ENCODE results near the gene PGAM4.

PGAM4 gene

GRCh38 chrX:77953302-77953701 lies 16.1 kb downstream of the PGAM4 start:
- no peak overlapping the region for H3K9ac ChIP-seq (ENCODE audit: low read length)
- H3K27me3 ChIP-seq (ENCODE audit: control insufficient read depth in 1 of 2, insufficient read depth in 1 of 2, low read length in 2 of 2), result no peaks in the 10 kb centered on the region
- H2BK12ac ChIP-seq (ENCODE audit: low read length in 2 of 2), result no peak overlapping the region
- DNase-seq, result no peak
- no peak overlapping the region for H2AFZ ChIP-seq (ENCODE audit: low read depth, low read length)
- H2BK5ac ChIP-seq (ENCODE audit: low read depth, low read length, poor library complexity, severe bottlenecking), result no peak overlapping the region
- no peak overlapping the region for H3K4me3 ChIP-seq (ENCODE audit: insufficient read depth in 1 of 2, low read depth in 1 of 2, low read length in 2 of 2)
- H3K36me3 ChIP-seq (ENCODE audit: control insufficient read depth in 1 of 2, insufficient read depth in 2 of 2, low read depth in 1 of 2, low read length in 2 of 2), result no peaks in the 10 kb centered on the region
- H3K23ac ChIP-seq (ENCODE audit: low read length in 2 of 2), result no peak overlapping the region
- H2BK120ac ChIP-seq (ENCODE audit: low read depth, low read length), result no peak overlapping the region
- no peak overlapping the region for H3K4ac ChIP-seq (ENCODE audit: low read depth in 1 of 2, low read length in 2 of 2)
- no CpG with 5 or more reads among the region's 1 CpG for WGBS
- no peak overlapping the region for H3K18ac ChIP-seq (ENCODE audit: low read depth in 1 of 2, low read length in 2 of 2)
- H2BK15ac ChIP-seq (ENCODE audit: low read depth, poor library complexity, severe bottlenecking), result no peak overlapping the region
- no peak overlapping the region for H3K14ac ChIP-seq (ENCODE audit: low read length in 2 of 2)
- H3K27ac ChIP-seq (ENCODE audit: low read length, poor library complexity, severe bottlenecking), result peak overlapping the region; percentile 26
- peaks cover 4% of the 10 kb centered on the region for H3K9me3 ChIP-seq (ENCODE audit: control insufficient read depth, low read length)
- no peak overlapping the region for H4K91ac ChIP-seq (ENCODE audit: low read length)
- no peak overlapping the region for H2AK5ac ChIP-seq (ENCODE audit: low read length, severe bottlenecking)
- H3K4me2 ChIP-seq (ENCODE audit: low read length, poor library complexity, severe bottlenecking), result no peak overlapping the region
- no peak overlapping the region for H4K8ac ChIP-seq (ENCODE audit: low read length)
- no peaks in the 10 kb centered on the region for H3K79me1 ChIP-seq (replicated peaks; ENCODE audit: low read length, poor library complexity, severe bottlenecking)
- no peaks in the 10 kb centered on the region for H3K4me1 ChIP-seq (ENCODE audit: control insufficient read depth, insufficient read depth, low read depth, low read length)

GRCh38 chrX:77952173-77952572 lies 17.3 kb downstream of the PGAM4 start:
- Histone ChIP-seq H3K14ac (ENCODE audit: low read length in 2 of 2) (no peak overlapping the region), H3K27me3 (ENCODE audit: control insufficient read depth in 1 of 2, insufficient read depth in 1 of 2, low read length in 2 of 2) (no peaks in the 10 kb centered on the region), H3K4me3 (ENCODE audit: insufficient read depth in 1 of 2, low read depth in 1 of 2, low read length in 2 of 2) (no peak overlapping the region), H4K8ac (ENCODE audit: low read length) (no peak overlapping the region), H2AFZ (ENCODE audit: low read depth, low read length) (no peak overlapping the region), H3K79me1 (replicated peaks; ENCODE audit: low read length, poor library complexity, severe bottlenecking) (no peaks in the 10 kb centered on the region), H3K18ac (ENCODE audit: low read depth in 1 of 2, low read length in 2 of 2) (no peak overlapping the region), H3K36me3 (ENCODE audit: control insufficient read depth in 1 of 2, insufficient read depth in 2 of 2, low read depth in 1 of 2, low read length in 2 of 2) (no peaks in the 10 kb centered on the region), H3K9ac (ENCODE audit: low read length) (no peak overlapping the region), H4K91ac (ENCODE audit: low read length) (no peak overlapping the region), H2BK15ac (ENCODE audit: low read depth, poor library complexity, severe bottlenecking) (no peak overlapping the region), H3K27ac (ENCODE audit: low read length, poor library complexity, severe bottlenecking) (no peak overlapping the region), H3K23ac (ENCODE audit: low read length in 2 of 2) (no peak overlapping the region), H2AK5ac (ENCODE audit: low read length, severe bottlenecking) (no peak overlapping the region), H3K4me2 (ENCODE audit: low read length, poor library complexity, severe bottlenecking) (no peak overlapping the region), H3K4me1 (ENCODE audit: control insufficient read depth, insufficient read depth, low read depth, low read length) (no peaks in the 10 kb centered on the region), H3K4ac (ENCODE audit: low read depth in 1 of 2, low read length in 2 of 2) (no peak overlapping the region), H2BK120ac (ENCODE audit: low read depth, low read length) (no peak overlapping the region), H2BK5ac (ENCODE audit: low read depth, low read length, poor library complexity, severe bottlenecking) (no peak overlapping the region), H3K9me3 (ENCODE audit: control insufficient read depth, low read length) (no peaks in the 10 kb centered on the region), H2BK12ac (ENCODE audit: low read length in 2 of 2) (no peak overlapping the region)
- WGBS, result no CpG with 5 or more reads among the region's 1 CpG
- DNase-seq, result no peak

GRCh38 chrX:77949840-77950239 lies 19.6 kb downstream of the PGAM4 start:
- Histone ChIP-seq H2BK120ac (ENCODE audit: low read depth, low read length) (no peak overlapping the region), H3K4me3 (ENCODE audit: insufficient read depth in 1 of 2, low read depth in 1 of 2, low read length in 2 of 2) (no peak overlapping the region), H3K27ac (ENCODE audit: low read length, poor library complexity, severe bottlenecking) (no peak overlapping the region), H2BK5ac (ENCODE audit: low read depth, low read length, poor library complexity, severe bottlenecking) (no peak overlapping the region), H3K36me3 (ENCODE audit: control insufficient read depth in 1 of 2, insufficient read depth in 2 of 2, low read depth in 1 of 2, low read length in 2 of 2) (no peaks in the 10 kb centered on the region), H3K4me1 (ENCODE audit: control insufficient read depth, insufficient read depth, low read depth, low read length) (no peaks in the 10 kb centered on the region), H2BK15ac (ENCODE audit: low read depth, poor library complexity, severe bottlenecking) (no peak overlapping the region), H3K9ac (ENCODE audit: low read length) (no peak overlapping the region), H3K18ac (ENCODE audit: low read depth in 1 of 2, low read length in 2 of 2) (no peak overlapping the region), H4K8ac (ENCODE audit: low read length) (no peak overlapping the region), H3K4me2 (ENCODE audit: low read length, poor library complexity, severe bottlenecking) (no peak overlapping the region), H3K23ac (ENCODE audit: low read length in 2 of 2) (no peak overlapping the region), H3K79me1 (replicated peaks; ENCODE audit: low read length, poor library complexity, severe bottlenecking) (no peaks in the 10 kb centered on the region), H2BK12ac (ENCODE audit: low read length in 2 of 2) (no peak overlapping the region), H4K91ac (ENCODE audit: low read length) (no peak overlapping the region), H2AK5ac (ENCODE audit: low read length, severe bottlenecking) (no peak overlapping the region), H2AFZ (ENCODE audit: low read depth, low read length) (no peak overlapping the region), H3K4ac (ENCODE audit: low read depth in 1 of 2, low read length in 2 of 2) (no peak overlapping the region), H3K27me3 (ENCODE audit: control insufficient read depth in 1 of 2, insufficient read depth in 1 of 2, low read length in 2 of 2) (no peaks in the 10 kb centered on the region), H3K14ac (ENCODE audit: low read length in 2 of 2) (no peak overlapping the region), H3K9me3 (ENCODE audit: control insufficient read depth, low read length) (no peaks in the 10 kb centered on the region)
- DNase-seq, result no peak
- 76% methylated on average over 2 of the region's 2 CpGs for WGBS

- Histone ChIP-seq H3K79me1 (replicated peaks; ENCODE audit: low read length, poor library complexity, severe bottlenecking) (no peaks in the 10 kb centered on the region), H3K27me3 (ENCODE audit: control insufficient read depth in 1 of 2, insufficient read depth in 1 of 2, low read length in 2 of 2) (no peaks in the 10 kb centered on the region), H2AK5ac (ENCODE audit: low read length, severe bottlenecking) (no peak overlapping the region), H2BK15ac (ENCODE audit: low read depth, poor library complexity, severe bottlenecking) (no peak overlapping the region), H3K23ac (ENCODE audit: low read length in 2 of 2) (no peak overlapping the region), H3K4me3 (ENCODE audit: insufficient read depth in 1 of 2, low read depth in 1 of 2, low read length in 2 of 2) (no peak overlapping the region), H3K27ac (ENCODE audit: low read length, poor library complexity, severe bottlenecking) (no peak overlapping the region), H4K8ac (ENCODE audit: low read length) (no peak overlapping the region), H3K4me1 (ENCODE audit: control insufficient read depth, insufficient read depth, low read depth, low read length) (no peaks in the 10 kb centered on the region), H4K91ac (ENCODE audit: low read length) (no peak overlapping the region), H3K4me2 (ENCODE audit: low read length, poor library complexity, severe bottlenecking) (no peak overlapping the region), H3K36me3 (ENCODE audit: control insufficient read depth in 1 of 2, insufficient read depth in 2 of 2, low read depth in 1 of 2, low read length in 2 of 2) (no peaks in the 10 kb centered on the region), H3K18ac (ENCODE audit: low read depth in 1 of 2, low read length in 2 of 2) (no peak overlapping the region), H3K14ac (ENCODE audit: low read length in 2 of 2) (no peak overlapping the region), H3K4ac (ENCODE audit: low read depth in 1 of 2, low read length in 2 of 2) (no peak overlapping the region), H2BK120ac (ENCODE audit: low read depth, low read length) (no peak overlapping the region), H2AFZ (ENCODE audit: low read depth, low read length) (no peak overlapping the region), H2BK5ac (ENCODE audit: low read depth, low read length, poor library complexity, severe bottlenecking) (no peak overlapping the region), H3K9ac (ENCODE audit: low read length) (no peak overlapping the region), H3K9me3 (ENCODE audit: control insufficient read depth, low read length) (no peaks in the 10 kb centered on the region), H2BK12ac (ENCODE audit: low read length in 2 of 2) (no peak overlapping the region)
- no peak for DNase-seq
- WGBS, result no CpG with 5 or more reads among the region's 2 CpGs
Observed at GRCh38 chrX:77946571-77946970, 22.9 kb downstream of the PGAM4 start.
